GM12875 (cell line): Measurements from ENCODE around the gene PCBP3.
A peak's percentile ranks its signal among the peaks of the same experiment; 100 is the strongest.

ENCODE experiments used
- H3K4me3 ChIP-seq: one replicate; pipeline ENCODE4 v1.5.1; 2011; ENCODE audit warnings: low read depth, low read length, control low read depth
- TF ChIP-seq, protein P1 (sequence below): IDR thresholded peaks from 2 replicates; pipeline ENCODE4 v1.5.1; 2011; ENCODE audit warnings: low read depth, mild to moderate bottlenecking, control low read depth, inconsistent platforms, low read length, moderate library complexity, borderline replicate concordance; ENCODE audit not compliant: insufficient read depth

The PCBP3 gene

GRCh38 chr21:45643021-45643980, at the start of gene PCBP3:
Gene PCBP3 (plus strand): TSS chr21:45643725. CDS start chr21:45850086, 206,361 bp downstream.
- TF ChIP-seq, protein P1, sequence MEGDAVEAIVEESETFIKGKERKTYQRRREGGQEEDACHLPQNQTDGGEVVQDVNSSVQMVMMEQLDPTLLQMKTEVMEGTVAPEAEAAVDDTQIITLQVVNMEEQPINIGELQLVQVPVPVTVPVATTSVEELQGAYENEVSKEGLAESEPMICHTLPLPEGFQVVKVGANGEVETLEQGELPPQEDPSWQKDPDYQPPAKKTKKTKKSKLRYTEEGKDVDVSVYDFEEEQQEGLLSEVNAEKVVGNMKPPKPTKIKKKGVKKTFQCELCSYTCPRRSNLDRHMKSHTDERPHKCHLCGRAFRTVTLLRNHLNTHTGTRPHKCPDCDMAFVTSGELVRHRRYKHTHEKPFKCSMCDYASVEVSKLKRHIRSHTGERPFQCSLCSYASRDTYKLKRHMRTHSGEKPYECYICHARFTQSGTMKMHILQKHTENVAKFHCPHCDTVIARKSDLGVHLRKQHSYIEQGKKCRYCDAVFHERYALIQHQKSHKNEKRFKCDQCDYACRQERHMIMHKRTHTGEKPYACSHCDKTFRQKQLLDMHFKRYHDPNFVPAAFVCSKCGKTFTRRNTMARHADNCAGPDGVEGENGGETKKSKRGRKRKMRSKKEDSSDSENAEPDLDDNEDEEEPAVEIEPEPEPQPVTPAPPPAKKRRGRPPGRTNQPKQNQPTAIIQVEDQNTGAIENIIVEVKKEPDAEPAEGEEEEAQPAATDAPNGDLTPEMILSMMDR, result no peak
- H3K4me3 ChIP-seq, result no peak within 1 kb of the TSS

DNA sequence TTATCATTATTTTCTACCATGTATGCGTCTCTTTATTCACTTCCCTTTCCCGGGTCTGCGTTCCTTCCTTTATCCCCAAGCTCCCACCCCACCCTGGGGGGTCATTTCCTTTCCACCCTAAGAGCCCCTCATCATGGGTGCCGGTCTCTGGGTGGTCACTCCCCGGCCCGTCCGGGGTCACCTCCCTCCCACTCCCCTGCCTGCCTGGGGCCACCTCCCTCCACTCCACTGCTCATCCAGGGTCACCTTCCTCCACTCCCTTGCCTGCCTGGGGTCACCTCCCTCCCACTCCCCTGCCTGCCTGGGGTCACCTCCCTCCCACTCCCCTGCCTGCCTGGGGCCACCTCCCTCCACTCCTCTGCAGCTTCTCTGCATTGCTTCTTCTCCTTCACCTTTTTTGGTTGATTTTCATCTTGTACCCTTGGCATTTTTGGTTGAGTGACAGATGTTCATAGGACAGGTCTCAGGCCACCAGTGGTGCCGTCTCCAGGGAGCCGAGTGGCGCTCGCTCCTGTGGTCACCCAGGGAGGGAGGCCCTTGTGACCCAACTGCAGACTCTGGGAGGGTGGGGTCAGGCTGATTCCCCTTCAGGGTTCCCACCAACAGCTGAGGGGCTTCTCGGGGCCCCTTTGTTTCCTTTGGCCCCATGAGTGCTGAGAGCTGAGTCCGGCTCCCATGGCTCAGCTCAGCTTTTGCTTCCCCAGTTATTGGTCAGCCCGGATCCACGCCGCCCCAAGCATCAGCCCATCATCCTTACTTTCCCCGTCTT, 48.6 kb upstream of the PCBP3 start:
- TF ChIP-seq, protein P1, result no peak
- H3K4me3 ChIP-seq, result no peak overlapping the region

- TF ChIP-seq, protein P1, result no peak
- H3K4me3 ChIP-seq, result no peak overlapping the region
Measured at GRCh38 chr21:45595574-45596295, 47.8 kb upstream of the PCBP3 start.

GRCh38 chr21:45596704-45597318, 46.7 kb upstream of the PCBP3 start:
- H3K4me3 ChIP-seq, result no peak overlapping the region
- TF ChIP-seq, protein P1, result peak; percentile 93

- no peak overlapping the region for H3K4me3 ChIP-seq
- TF ChIP-seq, protein P1, result no peak
Measured at GRCh38 chr21:45598109-45598508, 45.4 kb upstream of the PCBP3 start.

GRCh38 chr21:45598666-45599065, 44.9 kb upstream of the PCBP3 start:
- no peak overlapping the region for H3K4me3 ChIP-seq
- TF ChIP-seq, protein P1, result no peak
